ENCODE measurements around the gene BICD1. TPM values are rescaled to one million over a fixed set of nuclear protein-coding genes. Genes with fewer than 3 reads are reported as not detected.

The BICD1 gene
- total and polyA plus RNA-seq, 2 of the 13 experiments (the other 11 are each of a cell fraction or from before 2014, with no cell fraction given) = 4.5 to 5.2 TPM

- ATAC-seq (no peak), DNase-seq (ENCODE audit: low spot score) (no peak), FAIRE-seq (no peak)
- Histone ChIP-seq H3K27ac (ENCODE audit: extremely low read length, insufficient read depth, low read length) (no peak overlapping the region), H3K4me1 (ENCODE audit: insufficient read depth, low read length) (no peaks in the 10 kb centered on the region; the same call in 1 of the 2 replicates), H3K36me3 (replicated peaks in 1 of 2; ENCODE audit: control insufficient read depth in 1 of 2, insufficient read depth in 2 of 2, low read length in 2 of 2) (no peaks in the 10 kb centered on the region), H3K4me2 (ENCODE audit: low read depth, low read length) (no peak overlapping the region), H3K9ac (ENCODE audit: insufficient read depth, low read depth, low read length) (no peak overlapping the region), H2AFZ (ENCODE audit: low read length) (no peak overlapping the region), H4K20me1 (ENCODE audit: insufficient read depth, low read length) (no peaks in the 10 kb centered on the region), H3K79me2 (ENCODE audit: insufficient read depth, low read length) (no peaks in the 10 kb centered on the region), H3K4me3 (replicated peaks in 1 of 3; ENCODE audit: insufficient read depth in 1 of 3, low read depth in 2 of 3, low read length in 3 of 3) (no peak overlapping the region), H3K27me3 (ENCODE audit: control insufficient read depth in 1 of 2, insufficient read depth in 2 of 2, low read length in 2 of 2) (no peaks in the 10 kb centered on the region), H3K9me3 (ENCODE audit: low read length) (no peaks in the 10 kb centered on the region; the same call in 1 of the 2 replicates)
- in situ Hi-C loops (cut with HindIII; ENCODE audit: extremely low pct_ligation_motif_present, low pct_unique_long_range_greater_than_20kb) = no loop called here
- intact Hi-C loops (cut with micrococcal nuclease; ENCODE audit: unreplicated experiment) = no loop called here
- TF ChIP-seq, protein P1, sequence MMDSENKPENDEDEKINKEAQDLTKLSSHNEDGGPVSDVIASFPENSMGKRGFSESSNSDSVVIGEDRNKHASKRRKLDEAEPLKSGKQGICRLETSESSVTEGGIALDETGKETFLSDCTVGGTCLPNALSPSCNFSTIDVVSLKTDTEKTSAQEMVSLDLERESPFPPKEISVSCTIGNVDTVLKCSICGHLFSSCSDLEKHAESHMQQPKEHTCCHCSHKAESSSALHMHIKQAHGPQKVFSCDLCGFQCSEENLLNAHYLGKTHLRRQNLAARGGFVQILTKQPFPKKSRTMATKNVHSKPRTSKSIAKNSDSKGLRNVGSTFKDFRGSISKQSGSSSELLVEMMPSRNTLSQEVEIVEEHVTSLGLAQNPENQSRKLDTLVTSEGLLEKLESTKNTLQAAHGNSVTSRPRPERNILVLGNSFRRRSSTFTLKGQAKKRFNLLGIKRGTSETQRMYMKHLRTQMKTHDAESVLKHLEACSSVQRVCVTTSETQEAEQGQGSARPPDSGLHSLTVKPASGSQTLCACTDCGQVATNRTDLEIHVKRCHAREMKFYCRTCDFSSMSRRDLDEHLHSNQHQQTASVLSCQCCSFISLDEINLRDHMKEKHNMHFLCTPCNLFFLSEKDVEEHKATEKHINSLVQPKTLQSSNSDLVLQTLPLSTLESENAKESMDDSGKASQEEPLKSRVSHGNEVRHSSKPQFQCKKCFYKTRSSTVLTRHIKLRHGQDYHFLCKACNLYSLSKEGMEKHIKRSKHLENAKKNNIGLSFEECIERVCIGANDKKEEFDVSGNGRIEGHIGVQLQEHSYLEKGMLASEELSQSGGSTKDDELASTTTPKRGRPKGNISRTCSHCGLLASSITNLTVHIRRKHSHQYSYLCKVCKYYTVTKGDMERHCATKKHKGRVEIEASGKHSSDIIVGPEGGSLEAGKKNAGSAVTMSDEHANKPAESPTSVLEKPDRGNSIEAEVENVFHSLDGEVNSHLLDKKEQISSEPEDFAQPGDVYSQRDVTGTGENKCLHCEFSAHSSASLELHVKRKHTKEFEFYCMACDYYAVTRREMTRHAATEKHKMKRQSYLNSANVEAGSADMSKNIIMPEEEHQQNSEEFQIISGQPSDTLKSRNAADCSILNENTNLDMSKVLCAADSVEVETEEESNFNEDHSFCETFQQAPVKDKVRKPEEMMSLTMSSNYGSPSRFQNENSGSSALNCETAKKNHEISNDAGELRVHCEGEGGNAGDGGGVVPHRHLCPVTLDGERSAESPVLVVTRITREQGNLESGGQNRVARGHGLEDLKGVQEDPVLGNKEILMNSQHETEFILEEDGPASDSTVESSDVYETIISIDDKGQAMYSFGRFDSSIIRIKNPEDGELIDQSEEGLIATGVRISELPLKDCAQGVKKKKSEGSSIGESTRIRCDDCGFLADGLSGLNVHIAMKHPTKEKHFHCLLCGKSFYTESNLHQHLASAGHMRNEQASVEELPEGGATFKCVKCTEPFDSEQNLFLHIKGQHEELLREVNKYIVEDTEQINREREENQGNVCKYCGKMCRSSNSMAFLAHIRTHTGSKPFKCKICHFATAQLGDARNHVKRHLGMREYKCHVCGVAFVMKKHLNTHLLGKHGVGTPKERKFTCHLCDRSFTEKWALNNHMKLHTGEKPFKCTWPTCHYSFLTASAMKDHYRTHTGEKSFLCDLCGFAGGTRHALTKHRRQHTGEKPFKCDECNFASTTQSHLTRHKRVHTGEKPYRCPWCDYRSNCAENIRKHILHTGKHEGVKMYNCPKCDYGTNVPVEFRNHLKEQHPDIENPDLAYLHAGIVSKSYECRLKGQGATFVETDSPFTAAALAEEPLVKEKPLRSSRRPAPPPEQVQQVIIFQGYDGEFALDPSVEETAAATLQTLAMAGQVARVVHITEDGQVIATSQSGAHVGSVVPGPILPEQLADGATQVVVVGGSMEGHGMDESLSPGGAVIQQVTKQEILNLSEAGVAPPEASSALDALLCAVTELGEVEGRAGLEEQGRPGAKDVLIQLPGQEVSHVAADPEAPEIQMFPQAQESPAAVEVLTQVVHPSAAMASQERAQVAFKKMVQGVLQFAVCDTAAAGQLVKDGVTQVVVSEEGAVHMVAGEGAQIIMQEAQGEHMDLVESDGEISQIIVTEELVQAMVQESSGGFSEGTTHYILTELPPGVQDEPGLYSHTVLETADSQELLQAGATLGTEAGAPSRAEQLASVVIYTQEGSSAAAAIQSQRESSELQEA (CRISPR knock-in tag; IDR thresholded peaks at IDR 0.05; ENCODE audit: not compliant biosample characterization) = no peak
- TF ChIP-seq MAZ (IDR thresholded peaks at IDR 0.05; ENCODE audit: borderline replicate concordance, low read depth, low read length) (no peak), MAZ (CRISPR knock-in tag; IDR thresholded peaks at IDR 0.05; ENCODE audit: low read depth) (no peak), ZNF777 (CRISPR knock-in tag; IDR thresholded peaks at IDR 0.05) (no peak)
- TF ChIP-seq, protein P2, sequence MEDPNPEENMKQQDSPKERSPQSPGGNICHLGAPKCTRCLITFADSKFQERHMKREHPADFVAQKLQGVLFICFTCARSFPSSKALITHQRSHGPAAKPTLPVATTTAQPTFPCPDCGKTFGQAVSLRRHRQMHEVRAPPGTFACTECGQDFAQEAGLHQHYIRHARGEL (CRISPR knock-in tag; IDR thresholded peaks at IDR 0.05) = no peak
- 78% methylated on average over 6 of the region's 6 CpGs for WGBS (ENCODE audit: low lambda C conversion rate)
- no TSS peak for BruUV-seq (replicated peaks)
- POLR2A ChIA-PET = no interaction called here
- CTCF ChIA-PET (ENCODE audit: low intra/inter-chr PET ratio, low total read pairs) = no interaction called here
Observed at GRCh38 chr12:32431025-32431424, 324.4 kb downstream of the BICD1 start.

Small RNA genes lying within 50 kb of the gene (small RNA-seq; reads per million reads assigned to genes)
- gene AC048344.2 (ENCODE audit: insufficient read depth in 2 of 3, insufficient read length in 3 of 3, low read depth in 2 of 3, low replicate concordance in 1 of 3) (0 reads per million in 3 experiments), gene AC048344.3 (ENCODE audit: insufficient read depth in 2 of 3, insufficient read length in 3 of 3, low read depth in 2 of 3, low replicate concordance in 1 of 3) (0 reads per million in 3 experiments), gene RF00019 (ENCODE audit: insufficient read depth in 2 of 3, insufficient read length in 3 of 3, low read depth in 2 of 3, low replicate concordance in 1 of 3) (0 reads per million in 3 experiments)

Other genes starting within 250 kb of the BICD1 start
- gene RESF1, start 147.4 kb upstream of the BICD1 start, total RNA-seq (2016; rRNA removed; fragmentation: Illumina TruSeq; extraction: Trizol) = 16.8 and 19.6 TPM in 2 replicates
- gene RESF1, start 147.4 kb upstream of the BICD1 start, polyA plus RNA-seq (2011; rRNA removed) = 7.9 and 8.1 TPM in 2 replicates

All from HepG2 (cell line).